ENCODE results near the gene IFFO2. TPM values are rescaled to one million over a fixed set of nuclear protein-coding genes. Genes with fewer than 3 reads are reported as not detected.

IFFO2 gene
- total RNA-seq, 1 donor from 2014 or later: 5.4 TPM

DNA sequence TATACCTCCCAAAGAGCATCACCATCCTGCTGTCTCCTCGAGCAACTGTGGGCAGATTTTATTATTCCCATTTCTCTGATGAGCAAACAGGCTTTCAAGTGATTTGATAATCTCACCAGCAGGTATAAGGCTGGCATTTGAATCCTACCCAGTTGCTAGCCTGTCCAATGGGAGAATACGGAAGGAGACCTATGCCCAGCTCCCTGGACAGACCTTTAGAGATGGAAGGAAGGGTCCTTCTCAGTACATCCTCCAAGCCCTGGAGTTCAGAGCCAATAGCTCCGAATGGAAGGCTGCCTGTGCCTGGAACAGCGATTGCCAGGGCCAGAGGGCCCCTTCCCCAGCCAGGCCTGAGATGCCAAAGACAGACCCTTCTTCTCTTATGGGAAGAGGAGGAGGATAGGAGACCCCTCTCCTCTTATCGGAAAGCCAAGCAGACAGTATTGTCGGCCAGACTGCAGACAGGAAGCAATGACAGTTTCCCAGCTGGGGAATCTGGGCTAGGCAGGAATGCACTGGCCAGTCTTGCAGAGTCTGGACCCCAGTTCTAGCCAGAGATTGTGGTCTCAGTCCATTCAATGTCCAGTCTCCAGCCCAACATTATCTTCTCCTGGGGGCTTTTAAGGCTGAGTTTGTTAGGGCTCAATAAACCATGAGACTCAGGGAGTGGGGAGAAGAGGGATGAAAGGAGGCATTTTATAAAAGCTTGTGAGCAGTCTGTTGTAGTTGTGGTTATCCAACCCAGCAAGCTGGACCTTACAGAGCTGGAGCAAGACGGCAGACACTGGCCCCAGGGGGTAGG is 2.0 kb downstream of the IFFO2 start:
- ATAC-seq (no peak), DNase-seq (ENCODE audit: low spot score) (no peak)
- intact Hi-C loops (cut with DNase I): no loop called here

DNA sequence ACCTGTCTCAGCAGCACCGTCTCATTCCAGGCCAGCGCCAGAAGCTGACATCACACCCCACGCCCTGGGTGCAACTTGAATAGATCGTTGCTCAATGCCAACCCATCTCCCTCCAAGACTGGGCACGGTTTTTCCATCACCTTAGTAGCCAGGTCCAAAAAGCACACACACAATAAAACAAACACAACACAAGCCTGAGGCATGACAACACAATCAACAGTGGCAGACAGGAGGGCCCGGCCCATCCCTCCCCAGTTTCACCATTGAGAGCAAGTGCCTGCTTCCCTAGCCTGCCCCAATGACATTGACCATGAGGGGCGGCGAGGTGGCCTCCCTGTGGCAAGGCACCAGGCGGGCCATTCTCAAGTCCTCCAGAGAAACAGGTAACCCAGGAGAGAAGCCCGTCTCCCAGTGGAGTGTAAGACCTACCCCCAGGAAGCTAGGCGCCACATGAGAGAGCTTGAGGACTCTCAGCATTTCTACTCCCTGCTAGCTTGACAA is 2.7 kb downstream of the IFFO2 start:
- intact Hi-C loops (cut with DNase I): no loop called here
- no peak for ATAC-seq
- no peak for DNase-seq (ENCODE audit: low spot score)

DNA sequence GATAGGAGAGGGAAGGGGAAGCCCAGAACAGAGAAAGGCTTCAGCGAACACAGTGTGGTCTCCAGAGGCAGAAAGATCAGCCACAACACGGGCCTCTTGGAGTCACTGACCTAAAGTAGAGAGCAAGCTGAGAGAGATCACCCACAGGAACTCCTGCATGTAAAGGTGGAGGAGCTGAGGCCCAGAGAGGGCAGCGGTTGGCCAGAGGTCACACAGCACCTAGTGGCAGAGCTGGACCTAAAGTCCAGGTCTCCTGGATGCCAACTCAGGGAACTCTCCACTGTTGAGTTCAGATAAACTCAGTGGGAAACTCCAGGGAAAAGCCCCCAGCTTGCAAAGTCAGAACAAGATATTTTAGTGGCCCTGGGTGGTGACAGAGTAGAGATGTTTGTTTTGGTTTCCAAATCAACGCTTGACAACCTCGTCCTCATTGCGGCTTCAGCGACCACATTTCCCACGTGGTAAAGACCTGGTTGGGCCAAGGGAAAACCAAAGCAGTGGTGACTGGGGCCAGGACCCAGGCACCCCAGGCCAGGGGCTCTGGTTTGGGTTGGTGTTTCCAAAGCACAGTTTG is 4.6 kb downstream of the IFFO2 start:
- no peak for ATAC-seq
- intact Hi-C loops (cut with DNase I): no loop called here

DNA sequence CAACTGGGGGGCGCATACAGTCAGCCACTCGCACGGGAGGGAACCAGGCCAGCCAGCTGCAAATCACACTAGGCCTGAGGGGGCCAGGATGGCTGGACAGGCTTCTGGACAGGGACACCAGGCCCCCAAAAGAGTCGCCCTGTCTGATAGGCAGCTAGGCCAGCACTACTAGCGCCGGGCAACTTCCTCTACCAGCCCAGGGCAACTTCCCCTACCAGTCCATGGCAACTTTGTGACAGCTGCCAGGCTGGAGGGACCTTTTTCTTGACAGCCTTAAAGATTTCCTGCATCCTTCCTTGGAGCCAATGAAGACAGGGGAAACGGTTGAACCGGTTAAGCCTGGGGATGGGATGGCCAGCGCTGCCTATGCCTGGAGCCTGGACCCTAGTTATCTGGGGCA is 5.1 kb downstream of the IFFO2 start:
- no peak for DNase-seq (ENCODE audit: low spot score)
- intact Hi-C loops (cut with DNase I): no loop called here
- ATAC-seq: no peak

More for the DNA sequence above, 4.6 kb downstream of the IFFO2 start:
- DNase-seq (ENCODE audit: low spot score): no peak

DNA sequence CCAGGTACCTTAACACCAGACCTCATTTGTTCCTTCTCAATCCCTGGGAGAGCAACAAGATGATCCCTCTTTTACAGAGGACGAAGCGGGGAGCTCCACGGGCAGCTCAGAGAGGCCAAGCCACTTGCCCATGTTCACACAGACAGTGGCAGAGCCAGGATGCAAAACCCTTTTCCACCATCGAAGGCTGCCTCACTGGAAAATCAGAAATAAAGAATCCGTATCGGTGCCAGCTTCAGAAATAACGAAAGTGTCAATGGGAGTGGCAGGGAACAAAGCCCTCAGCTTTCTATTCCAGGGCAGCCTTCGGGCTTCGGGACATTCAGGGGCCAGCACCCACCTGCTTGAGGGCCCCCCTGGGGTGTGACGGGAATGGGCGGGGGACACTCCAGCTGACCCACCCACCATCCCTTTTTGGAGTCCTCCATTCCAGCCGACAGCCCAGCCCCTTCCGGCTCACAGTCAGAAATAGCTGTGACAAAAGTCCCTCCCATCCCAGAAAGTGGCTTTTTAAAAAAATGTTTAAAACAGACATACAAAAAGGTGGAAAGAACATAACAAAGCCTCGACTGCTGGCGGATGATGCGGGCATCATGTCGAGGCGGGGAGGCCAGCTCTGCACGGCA is 6.0 kb downstream of the IFFO2 start:
- DNase-seq (ENCODE audit: low spot score) (no peak), ATAC-seq (peak; percentile 45)
- intact Hi-C loops (cut with DNase I): no loop called here

DNA sequence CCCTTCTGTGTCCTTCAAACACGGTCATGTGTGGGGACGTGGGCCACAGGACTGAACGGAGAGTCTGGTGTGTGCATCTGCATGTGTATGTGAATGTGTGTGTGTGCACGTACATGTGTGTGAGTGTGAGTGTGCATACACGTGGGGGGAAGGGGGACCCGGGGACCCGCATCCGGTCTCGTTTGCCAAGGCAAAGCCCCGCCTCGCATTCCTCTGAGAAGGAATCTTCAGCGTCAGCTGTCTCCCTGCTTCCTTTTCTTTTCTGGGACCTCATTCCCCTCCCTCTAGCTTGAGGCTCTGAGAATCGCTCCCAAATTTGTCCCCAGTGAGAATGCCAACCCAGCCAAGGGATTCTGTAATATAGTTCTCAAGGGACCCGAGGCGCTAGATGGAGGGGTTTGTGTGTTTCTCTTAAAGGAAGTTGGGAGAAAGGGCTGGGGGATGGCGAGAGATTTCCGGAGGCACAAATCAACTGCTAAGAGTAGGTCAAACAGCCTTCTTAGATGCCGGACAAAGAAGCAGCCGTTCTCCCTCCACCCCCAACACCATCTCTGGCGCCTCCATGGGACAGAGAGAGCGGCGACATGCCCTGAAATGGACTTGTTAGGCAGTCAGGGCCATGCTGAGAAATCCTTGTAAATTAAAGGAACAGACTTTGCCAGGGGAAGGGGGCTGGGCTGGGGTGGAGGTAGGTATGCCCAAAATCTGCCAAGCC is 6.6 kb downstream of the IFFO2 start:
- DNase-seq (ENCODE audit: low spot score) (no peak), ATAC-seq (peak; percentile 68)
- intact Hi-C loops (cut with DNase I): no loop called here

DNA sequence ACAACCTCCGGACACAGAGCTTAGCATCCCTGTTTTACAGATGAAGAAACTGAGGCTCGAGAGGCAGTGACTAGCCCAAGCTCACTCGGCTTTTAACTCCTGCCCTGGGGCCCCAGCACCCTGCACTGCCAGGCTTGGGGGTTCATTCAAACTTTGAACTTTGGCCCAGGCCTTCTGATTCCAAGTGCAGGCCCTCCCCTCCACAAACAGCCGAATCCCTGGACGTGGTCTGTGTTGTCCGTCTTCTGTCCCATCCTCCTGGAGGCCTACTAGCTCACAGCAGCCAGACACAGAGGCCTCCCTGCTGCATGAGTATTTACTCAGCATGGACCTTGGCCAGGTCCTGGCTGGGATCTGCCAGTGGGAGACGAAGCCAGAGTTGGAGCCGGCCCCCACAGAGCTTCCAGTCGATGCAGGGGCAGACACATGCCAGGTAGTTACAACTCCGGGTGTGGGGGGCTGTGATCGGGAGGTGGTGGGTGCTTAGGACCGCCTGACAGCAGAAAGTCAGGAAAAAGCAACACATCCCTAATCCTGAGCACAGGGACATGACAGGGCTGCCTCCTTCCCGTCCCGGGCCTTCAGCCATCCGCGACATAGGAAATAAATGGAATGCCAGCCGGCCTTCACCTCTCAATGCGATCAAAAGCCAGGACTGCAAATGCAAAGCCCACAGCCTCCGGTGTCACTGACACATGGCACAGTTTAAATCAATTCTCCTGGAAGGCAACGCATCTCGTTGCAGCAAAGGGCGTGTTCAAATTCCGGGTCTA is 7.4 kb downstream of the IFFO2 start:
- intact Hi-C loops (cut with DNase I): no loop called here
- DNase-seq (ENCODE audit: low spot score) (no peak), ATAC-seq (peak; percentile 40)

DNA sequence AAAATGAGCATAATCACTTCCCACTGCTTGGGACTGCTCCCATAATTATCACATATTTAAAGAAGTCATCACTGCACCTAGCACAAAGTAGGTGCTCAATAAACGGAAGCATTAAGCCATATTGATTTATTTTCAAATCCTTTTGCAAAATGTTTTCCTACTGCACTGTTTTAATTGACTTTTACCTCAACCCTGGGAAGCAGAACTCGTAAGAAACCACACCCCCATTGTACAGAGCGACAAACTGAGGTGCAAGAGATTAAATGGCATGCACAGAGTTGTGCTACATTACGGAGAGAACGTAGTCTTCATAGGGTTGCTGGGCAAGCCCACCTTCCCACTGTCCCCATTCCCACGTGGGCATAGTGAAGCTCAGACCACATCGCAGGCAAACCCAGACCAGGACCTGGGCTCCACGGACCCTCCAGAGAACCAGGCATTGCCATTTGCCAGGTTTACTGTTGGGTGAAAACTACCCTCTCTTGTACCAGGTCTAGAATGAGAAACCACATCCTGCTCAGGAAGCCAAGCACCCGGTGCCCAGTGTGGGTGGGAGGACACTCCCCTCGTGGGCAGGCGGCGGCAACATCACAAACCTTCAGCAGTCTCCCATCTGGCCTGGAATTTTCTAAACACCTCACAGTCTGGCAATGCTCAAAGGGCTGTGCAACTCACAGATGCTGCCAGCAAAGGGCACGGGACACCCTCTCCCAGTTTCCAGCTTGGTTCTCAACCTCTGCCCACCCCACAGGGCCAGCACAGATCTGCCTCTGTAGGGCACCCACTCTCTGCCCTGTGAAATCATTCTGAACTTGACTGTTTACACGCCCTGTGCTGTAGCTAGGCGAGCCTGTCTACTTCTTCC is 8.2 kb downstream of the IFFO2 start:
- ATAC-seq (peak; percentile 6), DNase-seq (ENCODE audit: low spot score) (no peak)
- intact Hi-C loops (cut with DNase I): no loop called here

DNA sequence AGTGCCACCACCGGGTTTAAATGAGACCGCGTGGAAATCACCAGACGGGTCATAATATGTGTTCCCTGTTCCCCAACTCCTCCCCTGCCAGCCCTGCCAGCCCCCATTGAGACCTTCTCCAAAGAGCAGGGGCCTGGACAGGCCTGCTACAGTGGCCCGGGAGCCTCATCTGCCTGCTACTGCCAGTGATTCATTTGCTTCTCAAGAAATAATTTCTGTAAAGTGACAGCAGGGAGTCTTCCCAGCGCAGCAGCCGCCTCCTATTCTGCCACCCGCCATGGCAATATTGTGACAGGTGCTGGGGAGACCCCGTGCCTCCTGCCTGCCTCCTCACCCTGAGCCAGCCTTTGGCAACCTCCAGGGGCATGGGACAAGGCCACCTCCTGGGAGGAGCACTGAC is 8.9 kb downstream of the IFFO2 start:
- intact Hi-C loops (cut with DNase I): no loop called here
- no peak for ATAC-seq
- DNase-seq (ENCODE audit: low spot score): no peak

DNA sequence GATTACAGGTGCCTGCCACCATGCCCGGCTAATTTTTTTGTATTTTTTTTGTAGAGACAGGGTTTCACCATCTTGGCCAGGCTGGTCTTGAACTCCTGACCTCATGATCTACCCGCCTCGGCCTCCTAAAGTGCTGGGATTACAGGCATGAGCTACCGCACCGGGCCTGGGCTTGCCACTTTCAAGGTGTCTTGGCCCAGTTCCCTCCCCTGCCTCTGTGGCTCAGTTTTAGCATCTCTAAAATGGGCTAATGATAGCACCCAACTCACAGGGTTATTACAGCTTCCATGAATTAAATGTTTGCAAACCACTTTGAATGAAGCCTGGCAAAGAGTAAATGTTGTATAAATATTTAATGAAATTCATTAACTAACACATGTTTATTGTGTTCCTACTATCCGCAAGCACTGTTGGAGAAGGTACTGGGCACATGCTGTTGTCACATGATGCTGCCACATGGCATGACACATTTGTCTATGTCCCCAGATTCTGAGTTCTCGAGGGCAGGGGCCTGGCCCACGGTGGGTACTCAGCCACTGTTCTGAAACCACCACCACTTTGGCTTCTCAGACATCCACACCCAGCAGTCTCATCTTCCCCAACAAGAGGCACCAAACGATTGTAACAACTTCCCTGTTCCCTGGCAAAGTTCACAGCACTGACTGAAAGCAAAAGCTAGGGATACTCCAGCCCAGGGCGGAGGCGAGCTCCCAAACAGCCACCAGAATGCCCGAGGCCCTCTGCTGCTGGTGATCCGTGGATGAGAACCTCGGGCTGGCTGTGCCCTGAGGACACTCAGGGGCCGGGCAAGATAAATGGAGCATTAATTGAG is 9.7 kb downstream of the IFFO2 start:
- ATAC-seq: no peak
- intact Hi-C loops (cut with DNase I): no loop called here
- DNase-seq (ENCODE audit: low spot score): no peak

DNA sequence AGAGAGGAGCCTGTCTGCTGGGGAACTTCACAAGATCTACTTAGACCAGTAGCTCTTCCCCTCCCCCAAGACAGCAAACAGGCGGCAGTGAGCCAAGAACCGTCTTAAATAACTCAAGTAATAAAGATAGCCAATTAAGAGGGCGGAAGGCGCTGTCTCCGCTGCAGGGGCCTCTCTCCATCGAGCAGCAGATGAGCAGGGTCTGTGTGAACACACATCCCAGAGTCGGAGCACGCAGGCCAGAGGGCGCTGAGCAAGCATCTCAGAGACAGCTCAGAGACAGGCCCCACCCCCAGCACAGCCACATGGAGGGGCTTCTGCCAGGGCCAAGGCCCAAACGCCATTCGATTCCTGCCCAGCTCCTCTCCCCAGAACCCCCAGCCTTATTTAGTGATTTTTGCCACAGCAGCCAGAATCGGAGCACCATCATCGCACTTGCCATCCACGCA is 11.1 kb downstream of the IFFO2 start:
- DNase-seq (ENCODE audit: low spot score): no peak

DNA sequence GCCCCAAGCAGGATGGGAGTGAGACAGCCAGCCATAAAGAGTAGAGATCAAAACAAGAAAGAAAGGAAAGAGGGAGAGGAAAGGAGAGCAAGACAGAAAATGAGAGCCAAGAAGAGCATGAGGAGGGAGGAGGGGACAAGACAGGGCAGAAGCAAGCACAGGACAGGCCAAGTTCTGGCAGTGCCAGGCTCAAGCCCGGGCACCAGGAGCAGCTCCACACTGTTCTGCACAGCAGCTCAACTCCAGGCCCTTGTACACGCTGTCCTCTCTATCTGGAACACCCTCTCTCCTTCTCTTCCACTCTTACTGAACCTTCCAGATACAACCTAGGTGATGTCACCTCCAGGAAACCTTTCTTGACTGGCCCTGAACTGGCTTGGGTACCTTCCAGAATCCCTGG is 11.7 kb downstream of the IFFO2 start:
- intact Hi-C loops (cut with DNase I): no loop called here
- no peak for DNase-seq (ENCODE audit: low spot score)
- ATAC-seq: no peak

More for the DNA sequence above, 11.1 kb downstream of the IFFO2 start:
- intact Hi-C loops (cut with DNase I): no loop called here
- ATAC-seq: no peak

DNA sequence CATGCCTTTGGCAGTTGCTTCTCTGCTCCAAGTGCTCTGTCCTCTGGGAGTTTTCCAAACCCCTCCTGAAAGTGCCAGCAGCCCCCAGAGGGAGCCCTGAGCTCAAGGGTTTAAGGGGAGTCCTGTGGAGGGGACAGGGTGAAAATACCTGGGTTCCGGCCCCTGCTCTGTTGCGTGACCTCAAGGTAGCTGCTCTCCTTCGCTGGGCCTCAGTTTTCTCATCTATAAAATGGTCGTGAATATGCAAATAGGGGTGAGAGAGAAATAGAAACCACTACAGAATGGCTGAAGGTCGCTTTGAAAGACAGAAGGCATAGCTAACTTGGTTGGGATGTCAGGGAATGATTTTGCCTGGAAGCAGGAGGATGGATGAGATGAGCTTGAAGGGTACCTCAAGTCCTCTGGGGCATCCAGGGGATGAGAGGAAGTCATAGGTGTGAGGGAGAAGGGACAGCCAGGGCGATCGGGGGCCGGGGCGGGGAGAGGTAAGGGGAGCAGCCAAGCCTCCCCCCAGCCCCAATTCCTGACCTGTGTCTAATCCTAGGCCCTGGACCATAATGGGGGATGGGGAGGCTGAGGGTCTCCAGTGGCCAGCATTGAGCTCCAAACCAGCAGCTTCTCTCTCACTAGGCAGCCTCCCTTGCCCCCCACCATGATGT is 12.4 kb downstream of the IFFO2 start:
- DNase-seq (ENCODE audit: low spot score) (no peak), ATAC-seq (no peak)
- intact Hi-C loops (cut with DNase I): no loop called here

DNA sequence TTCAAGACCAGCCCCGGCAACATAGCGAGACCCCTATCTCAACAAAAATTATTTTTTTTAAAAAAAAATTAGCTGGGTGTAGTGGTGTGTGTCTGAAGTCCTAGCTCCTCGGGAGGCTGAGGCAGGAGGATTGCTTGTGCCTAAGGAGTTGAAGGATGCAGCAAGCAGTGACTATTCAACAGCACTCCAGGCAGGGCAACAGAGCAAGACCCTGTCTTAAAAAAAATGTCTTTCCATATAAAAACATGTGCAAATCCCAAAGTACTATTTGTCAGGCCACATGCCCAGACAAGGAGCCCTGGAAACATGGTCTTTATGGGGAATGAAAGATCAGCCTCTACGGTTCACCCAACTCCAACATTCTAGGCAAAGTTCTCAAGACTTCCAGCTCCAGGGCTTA is 13.3 kb downstream of the IFFO2 start:
- intact Hi-C loops (cut with DNase I): no loop called here
- no peak for ATAC-seq
- DNase-seq (ENCODE audit: low spot score): no peak

DNA sequence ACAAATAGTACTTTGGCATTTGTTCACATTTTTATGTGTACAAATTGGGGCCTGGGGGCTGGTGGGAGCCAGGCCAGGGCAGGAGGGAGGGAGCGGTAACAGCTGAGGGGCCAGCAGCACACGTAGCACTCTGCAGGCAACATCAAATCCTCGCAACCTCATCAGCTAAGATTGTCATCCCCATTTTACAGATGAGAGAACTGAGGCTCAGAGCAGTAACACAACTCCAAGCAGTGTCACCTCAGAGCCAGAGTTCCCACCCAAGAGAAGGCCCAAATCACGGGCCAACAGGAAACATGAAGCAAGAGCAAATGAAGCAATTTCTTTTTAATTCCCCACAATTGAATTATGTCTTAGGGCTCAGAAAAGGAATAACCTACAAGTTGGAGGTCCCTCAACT is 14.1 kb downstream of the IFFO2 start:
- intact Hi-C loops (cut with DNase I): no loop called here
- ATAC-seq (no peak), DNase-seq (ENCODE audit: low spot score) (no peak)

DNA sequence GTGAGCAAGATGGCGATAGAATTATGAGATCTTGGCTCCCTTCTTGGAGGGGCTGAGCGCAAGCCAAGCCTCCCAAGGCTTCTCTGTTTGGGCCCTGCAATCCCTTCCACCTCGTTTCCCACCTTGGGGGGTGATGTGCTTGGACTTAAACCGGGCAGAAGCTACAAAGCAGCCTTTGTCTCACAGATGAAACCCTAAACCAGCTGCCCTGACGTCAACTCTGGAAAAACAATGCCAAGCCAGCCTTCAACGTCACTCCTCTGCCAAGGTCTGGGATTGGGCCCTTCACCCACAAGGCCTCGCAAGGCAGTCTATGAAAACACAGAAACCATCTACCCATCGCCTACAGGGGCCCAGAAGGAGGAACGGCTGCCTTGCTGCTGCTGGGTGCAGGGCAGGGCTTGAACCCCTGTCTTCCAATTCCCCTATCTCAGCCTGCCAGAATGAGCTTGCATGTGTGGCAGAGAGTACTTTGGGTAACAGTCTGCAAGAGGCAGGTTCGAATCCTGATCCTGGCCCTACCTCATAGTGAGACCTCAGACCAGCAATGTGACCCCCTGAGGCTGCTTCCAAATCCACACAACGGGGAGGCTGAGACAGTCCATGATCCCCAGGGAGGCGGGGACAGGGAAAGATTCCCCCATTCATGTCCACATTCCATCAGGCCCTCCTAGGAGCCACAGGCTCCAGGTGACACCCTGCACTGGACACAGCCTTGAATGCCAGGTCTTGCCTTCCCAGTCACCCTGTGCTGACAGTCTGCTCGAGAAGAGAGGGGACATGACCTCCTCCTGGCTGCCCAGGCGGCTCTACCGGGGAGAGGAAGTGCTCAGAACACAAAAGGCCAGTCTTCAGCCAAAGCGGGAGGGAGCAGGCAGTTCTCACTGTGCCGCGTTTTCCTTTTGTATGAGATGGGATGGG is 15.0 kb downstream of the IFFO2 start:
- DNase-seq (ENCODE audit: low spot score) (no peak), ATAC-seq (peak; percentile 63)
- intact Hi-C loops (cut with DNase I): no loop called here
